Measurements from ENCODE around the gene ST6GALNAC3. TPM values are rescaled to one million over a fixed set of nuclear protein-coding genes. Genes with fewer than 3 reads are reported as not detected.

Gene ST6GALNAC3
- total and polyA plus RNA-seq, 2 experiments from 2014 or later, result 29.4 to 33.3 TPM

GRCh38 chr1:76302711-76303339 lies 228.3 kb downstream of the ST6GALNAC3 start:
- H3K79me2 ChIP-seq, result no peaks in the 10 kb centered on the region
- no peak overlapping the region for H3K4me2 ChIP-seq
- no peaks in the 10 kb centered on the region for H3K9me2 ChIP-seq (replicated peaks; ENCODE audit: insufficient read depth)
- 87% methylated on average over 5 of the region's 5 CpGs for WGBS (ENCODE audit: low lambda C conversion rate, missing lambda C conversion rate)
- no peaks in the 10 kb centered on the region for H3K4me1 ChIP-seq (ENCODE audit: insufficient read depth)
- TF ChIP-seq EZH2 (IDR thresholded peaks at IDR 0.05; ENCODE audit: borderline replicate concordance), result no peak
- no peak for TF ChIP-seq EZH2phosphoT487 (IDR thresholded peaks at IDR 0.05; ENCODE audit: low read depth, severe bottlenecking, unreplicated experiment)
- TF ChIP-seq CTCF (IDR thresholded peaks at IDR 0.05; ENCODE audit: poor library complexity), result no peak
- H3K4me3 ChIP-seq, result no peak overlapping the region
- no peaks in the 10 kb centered on the region for H3K9me3 ChIP-seq (ENCODE audit: low read depth)
- H3K27me3 ChIP-seq, result no peaks in the 10 kb centered on the region
- DNase-seq (ENCODE audit: low spot score), result no peak
- no peaks in the 10 kb centered on the region for H4K20me1 ChIP-seq (ENCODE audit: insufficient read depth, poor library complexity, severe bottlenecking)
- no peak overlapping the region for H2AFZ ChIP-seq
- no peaks in the 10 kb centered on the region for H3K36me3 ChIP-seq (replicated peaks; ENCODE audit: insufficient read depth, low read depth)
- no peak overlapping the region for H3K27ac ChIP-seq

- no peaks in the 10 kb centered on the region for H3K9me2 ChIP-seq (replicated peaks; ENCODE audit: insufficient read depth)
- TF ChIP-seq CTCF (IDR thresholded peaks at IDR 0.05; ENCODE audit: poor library complexity), result no peak
- no peak for TF ChIP-seq EZH2phosphoT487 (IDR thresholded peaks at IDR 0.05; ENCODE audit: low read depth, severe bottlenecking, unreplicated experiment)
- no peak for TF ChIP-seq EZH2 (IDR thresholded peaks at IDR 0.05; ENCODE audit: borderline replicate concordance)
- no peak overlapping the region for H3K4me3 ChIP-seq
- H3K79me2 ChIP-seq, result no peaks in the 10 kb centered on the region
- no peak overlapping the region for H2AFZ ChIP-seq
- 94% methylated on average over 3 of the region's 3 CpGs for WGBS (ENCODE audit: low lambda C conversion rate, missing lambda C conversion rate)
- H3K9me3 ChIP-seq (ENCODE audit: low read depth), result no peaks in the 10 kb centered on the region
- no peaks in the 10 kb centered on the region for H3K27me3 ChIP-seq
- H3K4me1 ChIP-seq (ENCODE audit: insufficient read depth), result no peaks in the 10 kb centered on the region
- no peaks in the 10 kb centered on the region for H4K20me1 ChIP-seq (ENCODE audit: insufficient read depth, poor library complexity, severe bottlenecking)
- H3K4me2 ChIP-seq, result no peak overlapping the region
- H3K36me3 ChIP-seq (replicated peaks; ENCODE audit: insufficient read depth, low read depth), result no peaks in the 10 kb centered on the region
- DNase-seq (ENCODE audit: low spot score), result no peak
- no peak overlapping the region for H3K27ac ChIP-seq
Observed at GRCh38 chr1:76303340-76303717, 228.8 kb downstream of the ST6GALNAC3 start.

- 93% methylated on average over 1 of the region's 1 CpG for WGBS (ENCODE audit: low lambda C conversion rate, missing lambda C conversion rate)
- H3K79me2 ChIP-seq, result no peaks in the 10 kb centered on the region
- no peak overlapping the region for H3K27ac ChIP-seq
- no peaks in the 10 kb centered on the region for H3K36me3 ChIP-seq (replicated peaks; ENCODE audit: insufficient read depth, low read depth)
- no peaks in the 10 kb centered on the region for H3K9me2 ChIP-seq (replicated peaks; ENCODE audit: insufficient read depth)
- H3K4me1 ChIP-seq (ENCODE audit: insufficient read depth), result no peaks in the 10 kb centered on the region
- no peak overlapping the region for H3K4me2 ChIP-seq
- no peaks in the 10 kb centered on the region for H3K9me3 ChIP-seq (ENCODE audit: low read depth)
- no peak for DNase-seq (ENCODE audit: low spot score)
- H3K27me3 ChIP-seq, result no peaks in the 10 kb centered on the region
- no peak overlapping the region for H2AFZ ChIP-seq
- H3K4me3 ChIP-seq, result no peak overlapping the region
- TF ChIP-seq EZH2 (IDR thresholded peaks at IDR 0.05; ENCODE audit: borderline replicate concordance) (no peak), CTCF (IDR thresholded peaks at IDR 0.05; ENCODE audit: poor library complexity) (no peak), EZH2phosphoT487 (IDR thresholded peaks at IDR 0.05; ENCODE audit: low read depth, severe bottlenecking, unreplicated experiment) (no peak)
- no peaks in the 10 kb centered on the region for H4K20me1 ChIP-seq (ENCODE audit: insufficient read depth, poor library complexity, severe bottlenecking)
Observed at GRCh38 chr1:76313304-76313703, 238.8 kb downstream of the ST6GALNAC3 start.

All from hepatocyte (in vitro differentiated cells).